Islet precursor cell (in vitro differentiated cells): ENCODE measurements around the gene GNAS-AS1.

Experiments used
- DNase-seq: peaks from one replicate; pipeline ENCODE4 v3.0.0-alpha.2; 2018

GNAS-AS1 gene

DNA sequence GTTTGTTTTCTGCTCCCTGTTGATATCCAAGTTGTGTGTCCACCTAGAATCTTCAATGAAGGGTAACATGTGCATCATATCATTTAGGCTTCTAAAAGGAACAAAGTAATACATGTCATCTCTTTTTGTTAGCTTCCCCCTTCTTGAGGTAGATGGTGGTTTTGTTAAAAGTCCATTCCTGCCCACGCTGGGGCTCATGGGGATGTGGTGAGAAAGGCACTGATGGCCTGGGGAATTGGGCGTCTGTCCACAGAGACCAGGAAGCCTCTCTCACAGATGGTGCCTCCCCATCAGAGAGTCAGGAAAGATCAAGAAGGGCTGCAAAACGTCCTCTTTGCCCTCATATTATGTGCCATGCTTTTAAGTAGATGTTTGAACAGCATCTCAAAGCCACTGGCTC lies 34.3 kb upstream of the GNAS-AS1 start:
- DNase-seq, result no peak

- DNase-seq, result peak; percentile 84
Measured at GRCh38 chr20:58883241-58883691, 32.6 kb upstream of the GNAS-AS1 start.

GRCh38 chr20:58882704-58883089 lies 32.0 kb upstream of the GNAS-AS1 start:
- DNase-seq, result no peak

DNA sequence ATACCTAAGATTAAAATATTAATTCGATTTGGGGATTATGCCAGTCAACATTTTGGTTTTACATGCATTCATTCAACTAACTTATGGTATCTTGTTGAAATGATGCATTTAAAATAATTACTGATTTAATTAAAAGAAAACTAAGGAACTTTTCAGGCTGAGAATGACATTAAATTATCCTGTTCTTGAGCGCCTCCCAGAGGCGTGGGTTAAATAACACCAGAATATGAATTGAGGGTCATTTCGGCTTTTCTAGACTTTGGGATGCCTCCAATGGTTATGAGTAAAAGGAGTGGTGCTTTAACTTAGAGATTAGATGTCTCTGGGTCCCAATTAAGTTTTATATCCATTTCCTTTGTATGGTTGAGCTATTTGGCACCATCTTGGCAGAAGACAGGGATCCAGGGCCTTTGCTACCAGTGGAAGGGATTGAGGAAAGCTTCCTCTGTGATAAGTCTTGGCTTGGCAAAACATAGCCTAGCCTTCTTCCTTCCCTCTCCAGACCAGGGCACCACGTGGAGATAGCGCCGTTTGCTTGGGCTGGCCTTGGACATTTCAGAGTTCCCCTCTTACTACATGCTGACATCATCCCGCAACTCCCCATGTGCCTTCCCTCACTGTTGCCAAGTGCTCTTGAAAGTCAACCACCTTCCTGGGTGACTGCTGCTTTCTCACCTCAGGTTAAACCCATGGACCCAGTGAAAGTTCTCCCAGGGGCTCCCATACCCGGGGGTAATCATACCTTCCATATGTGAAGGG lies 30.5 kb upstream of the GNAS-AS1 start:
- no peak for DNase-seq

GRCh38 chr20:58880441-58880840 lies 29.7 kb upstream of the GNAS-AS1 start:
- DNase-seq, result no peak

DNA sequence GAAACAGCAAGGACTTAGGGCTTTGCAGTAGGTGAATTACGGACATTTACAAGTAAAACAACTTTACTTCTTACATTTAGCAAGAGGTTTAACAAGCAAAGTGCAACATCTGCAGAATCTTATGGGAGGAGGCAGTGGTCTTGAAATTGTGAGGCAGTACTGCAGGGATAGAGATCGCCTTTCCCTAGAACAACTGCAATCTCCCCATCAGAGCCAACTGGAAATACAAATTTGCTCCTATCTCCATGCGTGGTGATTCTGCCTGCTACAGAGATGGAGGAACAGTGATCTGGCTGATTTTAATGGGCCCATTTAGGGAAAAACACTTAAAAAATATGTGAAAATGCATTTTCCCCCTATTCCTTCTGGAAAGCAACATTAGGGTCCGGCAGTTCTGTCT lies 27.7 kb upstream of the GNAS-AS1 start:
- no peak for DNase-seq

GRCh38 chr20:58877976-58878360 lies 27.3 kb upstream of the GNAS-AS1 start:
- DNase-seq, result no peak

DNA sequence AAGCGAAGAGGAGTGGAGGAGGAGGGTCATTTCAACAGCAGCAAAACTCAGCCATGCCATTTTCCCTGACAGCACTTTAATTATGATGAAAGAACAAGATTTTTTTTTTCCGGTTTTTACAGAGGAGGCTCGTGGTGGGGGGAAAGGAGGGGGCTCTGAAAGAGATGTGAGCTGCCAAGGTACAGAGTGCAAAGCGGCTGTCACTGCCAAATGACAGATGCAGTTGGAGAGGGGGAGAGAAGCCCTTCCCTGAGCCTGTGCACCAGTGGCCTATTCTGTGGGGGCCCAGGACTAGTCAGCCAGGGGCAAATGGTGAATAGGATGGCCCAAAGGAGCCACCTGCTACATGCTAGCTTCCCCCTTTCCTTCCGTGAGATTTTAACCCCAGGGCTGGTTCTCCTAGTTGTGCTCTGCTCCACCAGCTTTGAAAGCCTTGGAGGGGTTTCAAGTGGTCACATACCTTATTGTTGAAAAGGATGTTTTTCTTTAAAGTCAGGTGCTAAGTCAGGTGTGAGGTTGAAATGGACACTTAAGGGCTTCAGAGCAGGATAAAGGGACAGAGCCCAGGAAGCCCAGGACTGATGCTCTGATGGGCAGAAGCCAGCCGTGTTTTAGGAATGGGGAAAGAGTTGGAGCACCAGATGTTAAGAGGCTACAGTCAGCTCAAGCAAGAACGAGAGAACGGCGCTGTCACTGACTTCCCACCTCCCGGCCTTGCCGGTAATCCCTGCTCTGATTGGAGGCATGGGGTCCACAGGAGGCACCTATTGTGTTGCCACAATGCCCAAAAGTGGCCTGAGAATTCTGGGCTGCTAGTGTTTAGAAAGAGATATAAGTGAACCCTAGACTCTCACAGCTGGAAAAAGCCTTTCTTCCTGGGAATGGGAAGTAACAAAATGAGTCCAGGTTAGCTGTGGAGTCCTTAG lies 26.6 kb upstream of the GNAS-AS1 start:
- no peak for DNase-seq

DNA sequence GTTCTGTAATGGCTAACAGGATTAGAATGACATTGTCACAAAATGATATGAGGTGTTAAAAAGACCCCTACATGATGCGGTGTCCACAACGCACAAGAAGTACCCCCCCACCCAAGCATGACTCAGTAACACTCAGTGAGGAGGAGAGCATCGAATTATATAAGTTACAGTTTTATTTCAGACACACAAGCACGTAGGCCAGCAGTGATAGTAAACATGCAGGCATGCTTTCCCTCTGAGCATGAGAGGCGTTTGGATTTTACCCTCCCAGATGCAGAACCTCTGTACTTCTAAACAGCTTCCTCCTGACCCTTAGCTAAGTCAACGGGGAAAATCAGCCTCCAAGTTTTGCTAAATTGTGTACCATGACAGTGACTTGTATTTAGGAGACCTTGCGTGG lies 25.7 kb upstream of the GNAS-AS1 start:
- DNase-seq, result no peak

GRCh38 chr20:58875541-58876134 lies 24.9 kb upstream of the GNAS-AS1 start:
- DNase-seq, result no peak

GRCh38 chr20:58875111-58875510 lies 24.4 kb upstream of the GNAS-AS1 start:
- no peak for DNase-seq

- DNase-seq, result no peak
Measured at GRCh38 chr20:58874469-58874868, 23.8 kb upstream of the GNAS-AS1 start.

DNA sequence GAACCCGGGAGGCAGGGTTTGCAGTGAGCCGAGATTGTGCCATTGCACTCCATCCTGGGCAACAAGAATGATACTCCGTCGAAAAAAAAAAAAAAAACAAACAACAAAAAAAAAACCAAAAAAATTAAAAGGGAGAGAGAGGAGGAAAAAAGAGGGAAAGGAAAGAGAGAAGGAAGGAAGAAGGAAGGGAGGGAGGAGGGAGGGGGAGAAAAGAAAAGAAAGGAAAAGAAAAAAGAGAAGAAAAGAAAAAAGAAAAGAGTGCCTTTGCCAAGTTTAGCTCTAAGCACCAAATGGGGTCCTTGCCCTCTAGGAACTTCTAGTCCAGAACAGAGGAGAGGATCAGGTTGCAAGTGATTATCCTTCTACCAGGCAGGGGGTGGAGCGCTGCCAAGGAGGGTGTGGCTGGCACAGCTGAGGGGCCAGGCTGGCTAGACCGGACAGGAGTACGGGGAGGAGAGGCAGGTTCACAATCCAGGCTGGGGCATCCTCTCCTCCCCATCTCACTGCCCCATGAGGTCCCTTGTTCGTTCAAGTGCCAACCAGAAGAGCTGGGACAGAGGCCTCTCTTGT lies 20.9 kb upstream of the GNAS-AS1 start:
- DNase-seq, result no peak

- peak; percentile 83 for DNase-seq
Measured at GRCh38 chr20:58870293-58871014, 19.8 kb upstream of the GNAS-AS1 start.

DNA sequence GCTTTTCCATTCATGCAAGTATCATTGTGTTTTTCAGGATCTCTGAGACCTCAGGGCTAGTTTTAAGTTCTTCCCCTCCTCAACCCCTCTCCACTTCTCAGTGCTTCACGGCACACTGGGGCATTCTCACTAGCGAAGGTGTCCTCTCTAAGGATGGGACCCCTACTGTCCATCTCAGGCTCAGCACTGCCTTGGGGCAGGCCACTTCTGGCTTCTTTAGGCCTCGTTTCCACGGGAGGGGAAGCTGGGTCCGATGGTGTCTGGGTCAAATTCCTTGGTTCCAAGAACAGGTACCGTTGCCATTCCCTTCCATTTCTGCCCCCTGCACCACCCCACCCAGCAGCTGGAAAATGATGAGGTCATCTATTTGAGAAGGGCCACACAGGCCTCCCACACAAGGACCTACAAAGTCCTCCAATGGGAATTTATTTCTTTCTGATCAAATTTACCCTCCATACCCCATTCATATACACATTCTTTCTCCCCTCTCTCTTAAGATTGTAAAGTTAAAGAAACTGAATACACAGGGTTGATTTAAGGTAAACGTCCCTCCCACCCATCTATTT lies 19.0 kb upstream of the GNAS-AS1 start:
- peak; percentile 51 for DNase-seq

GRCh38 chr20:58868795-58869194 lies 18.1 kb upstream of the GNAS-AS1 start:
- peak; percentile 84 for DNase-seq

- no peak for DNase-seq
Measured at GRCh38 chr20:58867211-58867610, 16.5 kb upstream of the GNAS-AS1 start.

DNA sequence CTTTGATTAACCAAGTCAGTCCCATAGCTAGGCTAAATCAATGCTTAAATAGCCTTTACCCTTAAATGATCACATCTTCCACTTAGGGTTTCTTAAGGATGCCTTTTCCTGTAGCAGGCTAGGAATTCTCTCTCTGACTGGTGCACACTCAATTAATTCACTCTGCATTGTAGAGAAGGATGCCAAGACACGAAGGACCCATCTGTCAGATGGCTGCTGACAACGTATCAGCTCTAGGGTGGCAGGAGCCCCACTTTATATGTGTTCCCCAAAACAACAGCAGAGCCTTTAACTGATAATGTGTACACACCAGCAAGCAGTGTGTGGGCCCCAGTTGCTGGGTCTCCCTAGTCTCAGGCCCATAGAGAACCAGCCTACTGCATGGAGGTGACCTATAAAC lies 15.1 kb upstream of the GNAS-AS1 start:
- DNase-seq, result no peak

DNA sequence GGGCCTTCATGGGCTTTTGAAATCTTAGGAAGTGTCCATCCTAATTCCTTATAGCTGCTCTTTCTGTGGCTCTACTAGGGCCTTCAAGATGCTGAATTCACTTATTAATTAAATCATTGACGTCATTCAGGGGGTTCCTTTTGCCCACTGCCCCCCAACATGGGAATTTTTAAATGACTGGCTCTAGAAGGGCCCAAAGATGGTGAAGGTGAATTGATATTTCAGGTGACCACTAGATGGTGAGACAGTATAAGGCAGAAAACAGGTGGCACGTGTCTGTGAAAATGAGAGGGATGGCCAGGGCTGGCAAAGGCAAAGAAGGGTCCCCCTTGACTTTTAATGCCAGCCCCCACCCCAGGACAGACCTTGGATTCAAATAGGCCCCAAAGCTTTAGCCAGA lies 13.6 kb upstream of the GNAS-AS1 start:
- no peak for DNase-seq

DNA sequence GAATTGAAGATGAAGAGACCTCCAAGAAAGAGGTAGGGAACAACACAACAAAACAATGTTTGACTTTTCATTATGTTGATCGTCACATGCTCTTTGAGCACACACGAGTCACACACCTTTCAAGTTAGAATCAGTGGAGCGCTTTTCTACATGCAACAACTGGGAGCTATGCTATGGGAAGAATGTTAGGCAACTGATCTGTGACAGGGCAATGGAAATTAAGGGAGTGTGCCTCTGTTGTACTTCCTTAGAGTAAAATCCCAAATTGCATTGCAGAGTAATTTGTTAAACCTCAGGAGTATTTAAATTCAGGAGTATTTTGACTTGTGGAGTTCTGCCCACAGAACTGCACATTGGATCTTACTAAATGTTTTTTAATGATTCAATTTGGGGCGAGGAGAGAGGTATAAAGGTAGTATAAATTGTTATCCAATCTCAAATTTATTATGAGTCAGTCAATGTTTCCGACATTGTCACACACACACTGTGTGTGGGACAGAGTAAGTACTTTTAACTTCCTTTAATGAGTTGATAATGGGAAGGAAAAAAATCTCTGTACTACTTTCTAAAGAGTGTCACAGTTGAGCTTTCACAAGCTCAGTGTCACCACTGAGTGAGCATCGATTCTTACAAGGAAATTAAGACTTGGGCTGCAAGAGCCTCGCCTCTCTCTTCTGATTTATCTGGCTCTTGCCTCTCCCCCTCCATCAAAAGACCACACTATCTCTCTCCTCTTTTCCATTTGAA lies 12.5 kb upstream of the GNAS-AS1 start:
- DNase-seq, result no peak
